CD4-positive, CD25-positive, alpha-beta regulatory T cell (primary cell): ENCODE measurements around the gene GEMIN7. TPM values are rescaled to one million over a fixed set of nuclear protein-coding genes. Genes with fewer than 3 reads are reported as not detected.
A peak's percentile ranks its signal among the peaks of the same experiment; 100 is the strongest.

Experiments
- ATAC-seq, 2 donors: fragments of 150-1000 bp; cut with Tn5 transposase; one replicate each; pipeline ENCODE4 v1.10.0; 2021; ENCODE audit warnings: low read depth in 2 of 2, moderate number of reproducible peaks in 2 of 2, moderate library complexity in 1 of 2
- DNase-seq, 3 donors: peaks; one replicate each; pipeline versions ENCODE4 v3.0.0 to v3.0.0-alpha.2; 2012 to 2022; ENCODE audit warnings: mixed read lengths in 1 of 3
- H3K27ac ChIP-seq: one replicate; pipeline ENCODE4 v1.7.0; 2013; ENCODE audit warnings: mild to moderate bottlenecking, low read length; ENCODE audit not compliant: insufficient read depth, poor library complexity, severe bottlenecking
- H3K27me3 ChIP-seq: one replicate; pipeline ENCODE4 v1.7.0; 2013; ENCODE audit warnings: low read length; ENCODE audit not compliant: control insufficient read depth, insufficient read depth
- H3K36me3 ChIP-seq: one replicate; pipeline ENCODE4 v1.7.0; 2013; ENCODE audit warnings: mild to moderate bottlenecking, low read length, moderate library complexity; ENCODE audit not compliant: control insufficient read depth, insufficient read depth
- H3K4me1 ChIP-seq: 2 replicates; pipeline ENCODE4 v1.7.0; 2013; ENCODE audit warnings: mild to moderate bottlenecking, low read length; ENCODE audit not compliant: insufficient read depth, control insufficient read depth, poor library complexity, severe bottlenecking
- H3K4me3 ChIP-seq: one replicate; pipeline ENCODE4 v1.7.0; 2013; ENCODE audit warnings: low read depth, mild to moderate bottlenecking, low read length, moderate library complexity
- H3K9me3 ChIP-seq, 2 experiments: 1 replicate in 1 of 2; 2 replicates in 1 of 2; pipeline ENCODE4 v1.7.0; 2013; ENCODE audit warnings: low read length in 2 of 2, mild to moderate bottlenecking in 1 of 2, moderate library complexity in 1 of 2; ENCODE audit not compliant: control insufficient read depth in 2 of 2
- H3K27ac Mint-ChIP-seq, 3 donors: one replicate each; pipeline ENCODE4 v1.8.0; 2020 to 2022; ENCODE audit warnings: mild to moderate bottlenecking in 3 of 3, mixed read lengths in 3 of 3, moderate library complexity in 2 of 3
- H3K27me3 Mint-ChIP-seq: one replicate; pipeline ENCODE4 v1.8.0; 2022; ENCODE audit warnings: mild to moderate bottlenecking, mixed read lengths
- H3K36me3 Mint-ChIP-seq: one replicate; pipeline ENCODE4 v1.8.0; 2020; ENCODE audit warnings: mixed read lengths
- H3K4me1 Mint-ChIP-seq, 4 donors: one replicate each; pipeline ENCODE4 v1.8.0; 2020 to 2022; ENCODE audit warnings: mixed read lengths in 4 of 4, mild to moderate bottlenecking in 1 of 4
- H3K4me3 Mint-ChIP-seq, 4 donors: one replicate each; pipeline ENCODE4 v1.8.0; 2020 to 2022; ENCODE audit warnings: mild to moderate bottlenecking in 4 of 4, mixed read lengths in 4 of 4, moderate library complexity in 3 of 4
- H3K9me3 Mint-ChIP-seq, 7 donors: one replicate each; pipeline ENCODE4 v1.8.0; 2020 to 2022; ENCODE audit warnings: mixed read lengths in 7 of 7, mild to moderate bottlenecking in 3 of 7, moderate library complexity in 2 of 7
- polyA plus RNA-seq, 4 donors: library from polyadenylated mRNA; unstranded; fragments of 300-500 nt; fragmentation: Illumina TruSeq; gene quantifications; one replicate each; pipeline ENCODE4 v1.2.3, GENCODE V29; 2021
- total RNA-seq: library from RNA; stranded (reverse); gene quantifications from one replicate; pipeline ENCODE4 v1.2.3, GENCODE V29; 2022

The GEMIN7 gene
- total and polyA plus RNA-seq, 5 donors from 2014 or later: 6.6 to 93.1 (median 77.3) TPM

DNA sequence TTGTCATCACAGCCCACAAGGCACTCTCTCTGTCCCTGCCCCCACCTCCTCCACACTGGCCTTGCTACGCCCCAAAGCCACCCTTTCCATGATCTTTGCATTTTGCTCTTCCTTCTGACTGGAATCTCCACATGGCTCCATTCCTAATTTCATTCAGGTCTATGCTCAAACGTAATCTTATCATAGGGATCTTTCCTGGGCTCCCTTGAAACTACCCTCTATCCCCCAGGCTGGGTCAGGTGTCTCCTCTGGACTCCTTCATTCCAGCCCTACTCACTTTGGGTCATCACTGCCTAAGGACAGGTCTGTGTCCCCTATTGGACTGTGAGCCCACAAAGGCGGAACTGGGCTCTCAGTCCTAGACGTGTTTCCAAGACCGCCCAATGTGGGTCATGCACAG, 3.1 kb downstream of the GEMIN7 start:
- Histone ChIP-seq H3K27ac (no peak overlapping the region), H3K4me1 (peaks cover 24% of the 10 kb centered on the region), H3K36me3 (peaks cover 13% of the 10 kb centered on the region), H3K9me3 (no peaks in the 10 kb centered on the region), H3K27me3 (no peaks in the 10 kb centered on the region), H3K4me3 (no peak overlapping the region)
- H3K9me3 Mint-ChIP-seq: peaks cover 0 to 1% (median 0%) of the 10 kb centered on the region in 7 donors
- ATAC-seq: no peak
- H3K27ac Mint-ChIP-seq: peak overlapping the region in 1 of 3 donors; percentile 75
- DNase-seq: no peak
- H3K27me3 Mint-ChIP-seq: no peaks in the 10 kb centered on the region
- H3K36me3 Mint-ChIP-seq: peaks cover 17% of the 10 kb centered on the region
- peaks cover 0 to 58% (median 16%) of the 10 kb centered on the region in 4 donors for H3K4me1 Mint-ChIP-seq
- peak overlapping the region; percentile 31 to 81 (median 60) for H3K4me3 Mint-ChIP-seq

DNA sequence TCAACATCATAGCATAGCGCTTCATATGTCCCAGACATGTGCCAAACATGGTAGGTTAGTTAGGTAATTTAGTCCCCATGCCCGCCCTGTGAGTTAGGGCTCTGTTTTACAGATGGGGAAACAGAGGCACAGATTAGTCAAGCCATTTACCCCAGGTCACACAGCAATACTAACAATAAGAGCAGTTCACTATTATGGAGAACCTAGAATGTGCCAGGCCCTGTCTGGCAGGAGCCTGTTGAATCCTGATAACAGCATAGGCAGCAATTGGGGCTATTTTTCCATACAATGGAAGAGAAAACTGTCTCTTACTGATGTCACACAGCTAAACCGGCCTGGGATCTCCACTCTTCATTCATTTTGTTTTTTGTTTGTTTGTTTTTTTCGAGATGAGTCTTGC, 7.4 kb downstream of the GEMIN7 start:
- DNase-seq (no peak), ATAC-seq (no peak)
- peaks cover 9 to 39% (median 14%) of the 10 kb centered on the region in 4 donors for H3K4me1 Mint-ChIP-seq
- no peaks in the 10 kb centered on the region for H3K27me3 ChIP-seq
- no peaks in the 10 kb centered on the region for H3K9me3 ChIP-seq
- no peaks in the 10 kb centered on the region for H3K27me3 Mint-ChIP-seq
- H3K27ac Mint-ChIP-seq: peak overlapping the region in 1 of 3 donors; percentile 52
- peaks cover 0 to 2% (median 0%) of the 10 kb centered on the region in 7 donors for H3K9me3 Mint-ChIP-seq
- H3K36me3 Mint-ChIP-seq: peaks cover 25% of the 10 kb centered on the region
- H3K36me3 ChIP-seq: peaks cover 16% of the 10 kb centered on the region
- no peak overlapping the region for H3K27ac ChIP-seq
- H3K4me1 ChIP-seq: peaks cover 9% of the 10 kb centered on the region
- peak overlapping the region in 1 of 4 donors; percentile 49 for H3K4me3 Mint-ChIP-seq
- no peak overlapping the region for H3K4me3 ChIP-seq

DNA sequence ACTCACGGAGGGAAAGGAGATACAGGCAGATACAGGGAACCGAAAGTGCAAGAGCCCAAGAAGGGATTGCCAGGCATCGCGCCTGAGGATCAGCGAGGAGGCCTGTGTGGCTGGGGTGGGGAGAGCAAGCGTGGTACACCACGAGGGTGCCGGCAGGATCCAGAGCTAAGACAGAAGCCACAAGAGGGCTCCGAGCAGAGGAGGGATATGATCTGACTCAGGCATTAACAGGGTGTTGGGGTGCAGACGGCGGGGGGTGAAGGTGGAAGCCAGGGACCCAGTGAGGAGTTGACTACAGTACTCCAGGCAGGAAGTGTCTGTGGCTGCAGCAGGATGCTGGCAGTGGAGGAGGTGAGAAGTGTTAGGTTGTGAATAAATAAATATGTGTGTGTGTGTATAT, 8.5 kb downstream of the GEMIN7 start:
- peaks cover 9% of the 10 kb centered on the region for H3K4me1 ChIP-seq

DNA sequence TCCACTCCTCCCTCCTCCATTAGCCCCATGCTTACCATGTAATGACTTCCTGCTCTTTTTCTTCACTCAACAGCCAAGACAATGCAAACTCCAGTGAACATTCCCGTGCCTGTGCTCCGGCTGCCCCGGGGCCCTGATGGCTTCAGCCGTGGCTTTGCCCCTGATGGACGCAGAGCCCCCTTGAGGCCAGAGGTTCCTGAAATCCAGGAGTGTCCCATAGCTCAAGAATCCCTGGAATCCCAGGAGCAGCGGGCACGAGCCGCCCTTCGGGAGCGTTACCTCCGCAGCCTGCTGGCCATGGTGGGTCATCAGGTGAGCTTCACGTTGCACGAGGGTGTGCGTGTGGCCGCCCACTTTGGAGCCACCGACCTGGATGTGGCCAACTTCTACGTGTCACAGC, 11.0 kb downstream of the GEMIN7 start:
- H3K27ac ChIP-seq: no peak overlapping the region
- H3K4me3 Mint-ChIP-seq: no peak overlapping the region
- no peak overlapping the region for H3K4me3 ChIP-seq
- peaks cover 0 to 4% (median 0%) of the 10 kb centered on the region in 7 donors for H3K9me3 Mint-ChIP-seq
- no peak overlapping the region for H3K27ac Mint-ChIP-seq
- peaks cover 16% of the 10 kb centered on the region for H3K36me3 Mint-ChIP-seq
- no peaks in the 10 kb centered on the region for H3K9me3 ChIP-seq
- peaks cover 7% of the 10 kb centered on the region for H3K36me3 ChIP-seq
- no peak for ATAC-seq
- peaks cover 27% of the 10 kb centered on the region for H3K4me1 ChIP-seq
- peaks cover 6% of the 10 kb centered on the region for H3K27me3 Mint-ChIP-seq
- no peaks in the 10 kb centered on the region for H3K27me3 ChIP-seq
- DNase-seq: no peak
- peaks cover 18 to 60% (median 32%) of the 10 kb centered on the region in 4 donors for H3K4me1 Mint-ChIP-seq

More for the DNA sequence above, 8.5 kb downstream of the GEMIN7 start:
- peaks cover 0 to 3% (median 0%) of the 10 kb centered on the region in 7 donors for H3K9me3 Mint-ChIP-seq
- H3K4me3 ChIP-seq: no peak overlapping the region
- H3K4me1 Mint-ChIP-seq: peaks cover 7 to 37% (median 18%) of the 10 kb centered on the region in 4 donors
- H3K27ac Mint-ChIP-seq: peak overlapping the region; percentile 52 to 91 (median 80)
- H3K36me3 ChIP-seq: peaks cover 7% of the 10 kb centered on the region
- ATAC-seq (peak in 1 of 2 donors; percentile 27), DNase-seq (peak in 2 of 3 donors; percentile 18 to 56)
- peak overlapping the region in 2 of 4 donors; percentile 48 to 71 for H3K4me3 Mint-ChIP-seq
- peaks cover 16% of the 10 kb centered on the region for H3K36me3 Mint-ChIP-seq
- peaks cover 1% of the 10 kb centered on the region for H3K27me3 Mint-ChIP-seq
- H3K27me3 ChIP-seq: no peaks in the 10 kb centered on the region
- H3K27ac ChIP-seq: no peak overlapping the region
- no peaks in the 10 kb centered on the region for H3K9me3 ChIP-seq

DNA sequence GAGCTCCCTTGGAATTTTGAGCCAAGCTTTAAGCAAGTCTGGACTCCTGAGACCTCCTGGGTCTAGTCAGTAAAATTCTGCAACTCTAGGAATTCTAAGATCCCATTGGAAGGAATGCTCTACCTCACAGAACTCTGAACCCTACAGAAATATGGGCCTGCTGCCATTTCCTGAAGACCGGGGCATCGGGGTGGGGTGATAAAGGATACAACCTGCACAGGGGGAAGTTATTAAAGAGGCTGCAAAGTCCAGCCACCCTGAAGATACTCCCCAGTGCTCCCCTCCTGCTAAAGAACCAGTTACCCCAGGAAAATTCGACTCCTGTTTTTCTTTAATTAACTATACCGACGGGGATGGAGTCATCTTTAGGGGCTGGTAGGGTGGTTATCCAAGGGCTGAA, 11.5 kb downstream of the GEMIN7 start:
- Mint-ChIP-seq H3K9me3 (peaks cover 0 to 4% (median 0%) of the 10 kb centered on the region in 7 donors), H3K36me3 (peaks cover 16% of the 10 kb centered on the region), H3K27me3 (peaks cover 6% of the 10 kb centered on the region), H3K4me1 (peaks cover 17 to 61% (median 34%) of the 10 kb centered on the region in 4 donors), H3K27ac (no peak overlapping the region), H3K4me3 (peak overlapping the region in 2 of 4 donors; percentile 69 to 95)
- peaks cover 28% of the 10 kb centered on the region for H3K4me1 ChIP-seq
- peaks cover 3% of the 10 kb centered on the region for H3K36me3 ChIP-seq
- no peak for ATAC-seq
- H3K27me3 ChIP-seq: no peaks in the 10 kb centered on the region
- DNase-seq: no peak
- H3K9me3 ChIP-seq: no peaks in the 10 kb centered on the region
- no peak overlapping the region for H3K4me3 ChIP-seq
- no peak overlapping the region for H3K27ac ChIP-seq

DNA sequence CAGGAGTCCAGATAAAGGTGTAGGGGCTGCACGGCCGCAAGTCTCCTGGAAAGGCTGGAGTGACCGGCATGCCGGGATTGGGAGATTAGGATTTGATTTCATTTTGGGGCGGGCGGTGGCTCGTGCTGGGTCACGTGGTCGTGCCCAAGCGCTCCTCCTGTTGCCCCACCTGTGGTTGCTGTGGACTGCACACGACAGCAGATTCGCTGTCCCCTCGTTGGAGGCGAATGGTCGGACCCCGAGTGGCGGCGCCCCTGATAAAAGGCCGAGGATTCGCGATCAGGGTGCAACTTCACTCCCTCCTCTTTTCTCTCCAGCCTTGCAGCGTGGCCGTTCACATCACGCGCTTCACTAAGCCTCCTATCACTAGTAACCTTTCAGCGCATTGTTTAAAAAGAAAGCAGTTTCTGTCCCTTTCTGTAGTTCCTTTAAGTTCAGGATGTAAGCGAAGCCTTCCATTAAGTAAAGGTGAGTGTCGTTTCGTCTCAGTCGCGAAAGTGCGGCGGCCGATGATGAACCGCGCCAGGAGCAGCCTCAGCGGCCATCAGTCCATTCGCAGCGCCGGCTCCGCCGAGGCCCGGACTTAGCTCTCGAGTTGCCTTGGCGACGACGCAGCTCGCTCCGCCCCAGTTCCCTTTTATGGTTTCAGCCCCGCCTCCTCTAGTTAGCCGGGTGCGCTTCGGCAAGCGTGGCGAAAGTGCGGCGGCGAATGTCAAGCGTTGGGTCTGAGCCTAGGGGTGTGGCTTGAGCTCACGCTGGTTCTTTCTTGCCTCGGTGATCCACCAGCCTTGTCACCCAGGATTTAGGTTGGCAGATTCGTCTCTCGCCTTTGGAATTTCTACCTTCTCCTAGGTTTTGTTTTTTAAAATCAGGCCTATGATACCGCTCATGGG, 12.2 kb downstream of the GEMIN7 start:
- peak; percentile 79 to 87 for ATAC-seq
- Histone ChIP-seq H3K9me3 (no peaks in the 10 kb centered on the region), H3K27me3 (no peaks in the 10 kb centered on the region), H3K4me3 (peak overlapping the region; percentile 95), H3K36me3 (peaks cover 3% of the 10 kb centered on the region), H3K27ac (peak overlapping the region; percentile 88), H3K4me1 (peaks cover 28% of the 10 kb centered on the region)
- Mint-ChIP-seq H3K27me3 (peaks cover 6% of the 10 kb centered on the region), H3K27ac (peak overlapping the region; percentile 96 to 98 (median 97)), H3K4me1 (peaks cover 18 to 65% (median 40%) of the 10 kb centered on the region in 4 donors), H3K36me3 (peaks cover 14% of the 10 kb centered on the region), H3K4me3 (peak overlapping the region; percentile 90 to 99 (median 96)), H3K9me3 (peaks cover 0 to 4% (median 0%) of the 10 kb centered on the region in 7 donors)
- peak; percentile 89 to 96 (median 93) for DNase-seq

DNA sequence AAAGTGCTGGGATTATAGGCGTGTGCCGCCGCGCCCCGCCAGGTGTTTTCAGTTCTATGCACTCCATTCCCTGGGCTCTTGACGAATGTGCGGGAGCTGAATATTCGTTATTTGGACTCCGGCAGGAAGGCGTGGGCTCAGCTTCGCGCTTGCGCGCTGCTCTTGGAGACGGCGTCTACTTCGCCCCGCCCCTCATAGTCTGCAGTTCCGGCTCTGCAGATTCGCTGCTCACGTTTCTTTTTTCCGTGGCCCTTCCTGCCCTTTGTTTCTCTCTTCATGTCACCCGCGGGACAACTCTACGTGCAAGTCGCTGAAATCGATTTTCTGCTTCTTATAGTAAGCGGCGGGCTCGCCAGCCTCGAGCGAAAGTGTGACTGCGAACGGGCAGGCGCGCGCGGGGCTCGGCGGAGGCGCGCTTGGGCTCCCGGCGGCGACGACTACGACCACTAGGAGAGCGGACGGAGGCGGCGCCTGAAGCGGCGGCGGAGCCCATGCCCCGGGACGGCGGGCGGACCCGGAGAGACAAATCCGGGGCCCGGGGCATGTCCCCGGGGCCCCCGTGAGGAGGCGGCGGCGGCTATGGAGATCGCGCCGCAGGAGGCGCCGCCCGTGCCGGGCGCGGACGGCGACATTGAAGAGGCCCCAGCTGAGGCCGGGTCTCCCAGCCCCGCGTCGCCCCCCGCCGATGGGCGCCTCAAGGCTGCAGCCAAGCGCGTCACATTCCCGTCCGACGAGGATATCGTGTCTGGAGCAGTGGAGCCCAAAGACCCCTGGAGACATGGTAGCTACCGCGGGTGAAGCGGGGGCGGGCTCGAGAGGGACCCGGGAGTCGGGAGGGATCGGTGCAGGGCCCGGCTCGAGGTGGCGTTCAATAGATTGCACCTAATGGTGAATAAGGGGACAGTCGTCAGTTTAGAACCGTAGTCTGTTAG, 14.0 kb downstream of the GEMIN7 start, which contains the start of gene PPP1R37:
TSS of gene PPP1R37 (plus strand) at position 433 of the 932 bp plus-strand sequence. CDS start at position 580, 147 bp downstream.
- peaks cover 4% of the 10 kb centered on the region for H3K36me3 Mint-ChIP-seq
- DNase-seq: peak; percentile 88 to 96 (median 94)
- peaks cover 3% of the 10 kb centered on the region for H3K36me3 ChIP-seq
- H3K27me3 ChIP-seq: no peaks in the 10 kb centered on the region
- H3K9me3 Mint-ChIP-seq: peaks cover 0 to 4% (median 0%) of the 10 kb centered on the region in 7 donors
- peaks cover 12 to 67% (median 44%) of the 10 kb centered on the region in 4 donors for H3K4me1 Mint-ChIP-seq
- H3K27me3 Mint-ChIP-seq: peaks cover 6% of the 10 kb centered on the region
- H3K27ac Mint-ChIP-seq: peak within 1 kb of the TSS; percentile 97 to 100 (median 98)
- H3K4me3 Mint-ChIP-seq: peak within 1 kb of the TSS; percentile 90 to 99 (median 96)
- peak within 1 kb of the TSS; percentile 88 for H3K27ac ChIP-seq
- no peaks in the 10 kb centered on the region for H3K9me3 ChIP-seq
- H3K4me1 ChIP-seq: peaks cover 33% of the 10 kb centered on the region
- peak; percentile 72 to 77 for ATAC-seq
- H3K4me3 ChIP-seq: peak within 1 kb of the TSS; percentile 95
